GM12874 (cell line): ENCODE measurements around the gene IGFBP6.

Source experiments
- TF ChIP-seq, protein P1 (sequence below): IDR thresholded peaks from 2 replicates; pipeline ENCODE4 v1.5.1; 2011; ENCODE audit warnings: low read depth, mild to moderate bottlenecking, control low read depth, low read length, moderate library complexity; ENCODE audit not compliant: insufficient read depth

Gene IGFBP6

DNA sequence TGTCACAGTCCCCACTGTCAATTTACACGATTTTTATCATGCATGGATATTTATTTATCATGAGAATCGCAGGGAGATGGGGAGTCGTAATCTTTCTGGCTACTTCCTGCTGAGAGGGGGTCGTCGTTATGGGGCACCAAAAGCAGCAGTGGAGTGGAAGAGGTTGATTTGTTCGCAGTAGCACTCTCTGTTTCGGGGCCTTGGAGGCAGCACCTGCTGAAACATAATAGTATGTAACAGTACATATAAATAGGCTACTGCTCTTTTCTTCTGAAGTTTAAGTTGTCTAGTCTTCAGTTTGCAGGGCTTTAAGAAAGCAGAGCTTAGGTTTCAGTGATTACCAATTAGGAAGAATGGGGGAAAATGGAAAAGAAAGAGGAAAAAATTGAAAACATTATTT, 9.7 kb downstream of the IGFBP6 start:
- TF ChIP-seq, protein P1, sequence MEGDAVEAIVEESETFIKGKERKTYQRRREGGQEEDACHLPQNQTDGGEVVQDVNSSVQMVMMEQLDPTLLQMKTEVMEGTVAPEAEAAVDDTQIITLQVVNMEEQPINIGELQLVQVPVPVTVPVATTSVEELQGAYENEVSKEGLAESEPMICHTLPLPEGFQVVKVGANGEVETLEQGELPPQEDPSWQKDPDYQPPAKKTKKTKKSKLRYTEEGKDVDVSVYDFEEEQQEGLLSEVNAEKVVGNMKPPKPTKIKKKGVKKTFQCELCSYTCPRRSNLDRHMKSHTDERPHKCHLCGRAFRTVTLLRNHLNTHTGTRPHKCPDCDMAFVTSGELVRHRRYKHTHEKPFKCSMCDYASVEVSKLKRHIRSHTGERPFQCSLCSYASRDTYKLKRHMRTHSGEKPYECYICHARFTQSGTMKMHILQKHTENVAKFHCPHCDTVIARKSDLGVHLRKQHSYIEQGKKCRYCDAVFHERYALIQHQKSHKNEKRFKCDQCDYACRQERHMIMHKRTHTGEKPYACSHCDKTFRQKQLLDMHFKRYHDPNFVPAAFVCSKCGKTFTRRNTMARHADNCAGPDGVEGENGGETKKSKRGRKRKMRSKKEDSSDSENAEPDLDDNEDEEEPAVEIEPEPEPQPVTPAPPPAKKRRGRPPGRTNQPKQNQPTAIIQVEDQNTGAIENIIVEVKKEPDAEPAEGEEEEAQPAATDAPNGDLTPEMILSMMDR = no peak

DNA sequence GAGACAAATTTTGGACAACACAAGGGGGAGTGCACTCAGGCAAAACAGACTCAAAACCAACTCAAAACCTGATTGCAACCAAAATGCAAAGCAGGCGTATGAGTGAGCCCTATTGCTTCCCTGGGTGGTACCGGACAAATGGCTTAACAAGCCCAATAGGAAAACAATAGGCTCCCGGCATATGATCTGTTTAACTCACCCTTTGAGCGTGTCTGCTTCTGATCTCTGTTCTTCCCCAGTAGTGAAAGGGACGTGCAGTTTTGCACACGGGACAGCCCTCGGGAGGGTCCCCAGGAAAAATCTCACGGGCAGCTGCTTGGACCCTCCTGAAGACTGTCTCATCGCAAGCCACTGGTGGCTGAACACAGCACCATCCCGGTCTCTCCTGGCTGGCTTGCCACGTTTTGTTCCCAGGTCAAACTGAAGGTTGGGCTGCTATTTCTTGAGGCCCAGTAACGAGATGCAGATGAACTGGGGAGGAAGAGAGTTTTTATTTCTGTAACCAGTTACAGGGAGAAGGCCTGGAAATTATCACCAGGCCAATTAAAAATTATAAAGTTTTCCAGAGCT, 15.8 kb downstream of the IGFBP6 start:
- TF ChIP-seq, protein P1 = no peak

DNA sequence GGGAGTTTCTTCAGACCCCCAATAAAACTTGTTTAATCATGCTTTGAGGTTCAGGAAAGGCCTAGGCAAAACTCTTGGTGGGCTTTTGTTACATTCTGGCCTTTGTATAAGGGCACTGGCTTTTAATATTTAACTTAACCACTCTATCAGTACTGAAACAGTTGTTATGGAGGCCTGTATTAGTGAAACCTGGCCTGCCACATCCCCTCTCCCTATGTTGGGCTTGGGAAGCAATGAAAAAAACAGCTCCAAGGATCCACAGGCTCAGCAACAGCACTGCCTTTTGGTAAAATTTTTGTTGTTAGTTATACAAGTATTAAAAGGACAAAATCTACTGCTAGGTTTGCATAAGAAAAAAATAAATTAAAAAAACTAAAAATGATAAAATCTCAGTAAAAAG, 16.5 kb downstream of the IGFBP6 start:
- TF ChIP-seq, protein P1 = no peak

DNA sequence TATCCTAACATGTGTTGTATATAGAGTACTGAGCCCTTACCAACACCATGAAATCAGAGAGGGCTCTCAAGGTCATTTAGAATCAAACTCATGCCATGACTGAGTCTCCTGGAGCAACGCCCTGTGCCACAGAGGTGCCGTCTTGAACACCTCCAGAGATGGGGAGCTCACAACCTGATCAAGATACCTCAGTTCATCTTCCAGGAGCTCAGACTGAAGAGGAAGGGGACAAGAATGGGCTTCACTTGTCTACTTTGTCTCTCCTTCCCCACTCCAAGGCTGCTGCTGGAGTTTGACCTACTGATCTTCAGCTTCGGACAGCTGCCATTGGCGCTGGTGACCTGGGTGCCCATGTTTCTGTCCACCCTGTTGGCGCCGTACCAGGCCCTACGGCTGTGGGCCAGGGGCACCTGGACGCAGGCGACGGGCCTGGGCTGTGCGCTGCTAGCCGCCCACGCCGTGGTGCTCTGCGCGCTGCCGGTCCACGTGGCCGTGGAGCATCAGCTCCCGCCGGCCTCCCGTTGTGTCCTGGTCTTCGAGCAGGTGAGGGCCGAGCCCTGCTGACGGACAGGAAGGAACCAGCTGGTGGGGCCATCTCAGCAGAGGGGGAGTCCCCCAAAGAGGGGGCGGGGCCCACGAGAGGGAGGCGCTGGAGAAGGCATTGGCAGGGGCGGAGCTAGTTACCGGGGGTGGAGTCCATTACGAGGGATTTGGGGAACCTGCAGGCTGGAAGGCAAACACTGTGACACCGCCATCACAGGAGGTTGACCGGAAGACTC, 17.8 kb downstream of the IGFBP6 start:
- TF ChIP-seq, protein P1 = no peak

DNA sequence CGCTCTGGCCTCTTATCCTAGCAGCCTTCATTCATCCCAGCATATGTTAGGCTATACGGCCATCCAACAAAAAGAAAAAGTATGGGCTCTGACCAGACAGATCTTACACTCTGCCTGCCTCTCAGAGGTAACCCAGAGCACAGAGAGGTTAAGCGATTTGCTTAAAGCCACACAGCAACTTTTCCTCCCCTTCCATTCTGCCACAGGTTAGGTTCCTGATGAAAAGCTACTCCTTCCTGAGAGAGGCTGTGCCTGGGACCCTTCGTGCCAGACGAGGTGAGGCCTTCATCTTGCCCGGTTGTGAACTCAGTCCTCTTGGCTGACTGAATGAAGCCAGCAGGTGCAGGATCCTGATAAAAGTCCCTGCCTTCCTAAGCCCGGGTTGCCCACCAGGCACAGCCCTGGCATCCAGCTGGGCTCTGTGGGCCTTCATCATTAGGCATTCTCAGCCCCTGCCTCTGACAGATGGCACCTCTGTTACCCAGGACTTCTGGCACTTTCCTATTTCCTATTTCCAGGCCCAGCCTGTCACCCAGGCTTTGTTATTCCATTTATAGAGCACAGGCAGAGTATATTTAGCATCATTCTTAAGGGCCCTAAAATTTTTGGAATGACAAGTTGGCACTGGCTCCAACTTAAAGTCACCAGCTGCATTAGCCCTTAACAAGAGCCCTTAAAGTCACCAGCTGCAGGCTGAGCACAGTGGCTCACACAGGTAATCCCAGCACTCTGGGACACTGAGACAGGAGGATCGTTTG, 18.6 kb downstream of the IGFBP6 start:
- TF ChIP-seq, protein P1 = no peak

DNA sequence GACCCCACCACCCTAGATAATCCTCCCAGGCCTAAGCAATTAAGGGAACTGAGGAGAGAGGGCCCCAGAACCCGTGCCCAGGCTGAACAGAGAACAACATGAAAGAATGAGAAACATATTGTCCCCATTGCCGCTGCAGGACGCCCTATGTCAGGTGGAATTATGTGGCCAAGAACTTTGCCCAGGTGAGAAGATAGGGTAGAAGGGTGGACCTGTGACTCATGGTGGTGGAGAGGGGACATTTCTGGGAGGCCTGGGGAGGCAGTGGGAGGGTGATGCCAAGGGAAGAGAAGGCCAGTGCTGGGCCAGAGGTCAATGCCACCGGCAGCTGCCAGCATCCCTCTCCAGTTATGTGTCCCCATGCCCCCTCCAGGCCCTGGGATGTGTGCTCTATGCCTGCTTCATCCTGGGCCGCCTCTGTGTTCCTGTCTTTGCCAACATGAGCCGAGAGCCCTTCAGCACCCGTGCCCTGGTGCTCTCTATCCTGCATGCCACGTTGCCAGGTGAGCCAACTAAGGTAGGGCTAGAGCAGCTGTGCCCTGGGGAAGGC, 21.4 kb downstream of the IGFBP6 start:
- TF ChIP-seq, protein P1 = no peak
